ENCODE measurements around the gene EGR1.

GRCh38 chr5:138467711-138468132, 2.4 kb downstream of the EGR1 start:
- TF ChIP-seq REST (IDR thresholded peaks at IDR 0.05; ENCODE audit: low read depth, low read length) = no peak
- TF ChIP-seq CTCF (IDR thresholded peaks at IDR 0.05) = no peak
- TF ChIP-seq POLR2AphosphoS5 (IDR thresholded peaks at IDR 0.05; ENCODE audit: low read depth, low read length) = no peak
- TF ChIP-seq MXI1 (IDR thresholded peaks at IDR 0.05; ENCODE audit: low read depth, low read length) = no peak
- no peak for TF ChIP-seq RCOR1 (IDR thresholded peaks at IDR 0.05; ENCODE audit: low read length)
- no peak for TF ChIP-seq GATA2 (CRISPR knock-in tag; IDR thresholded peaks at IDR 0.05)
- TF ChIP-seq FOSL2 (IDR thresholded peaks at IDR 0.05; ENCODE audit: borderline replicate concordance, low read depth) = no peak
- no peak for TF ChIP-seq MAX (IDR thresholded peaks at IDR 0.05; ENCODE audit: low read depth)
- TF ChIP-seq CHD2 (IDR thresholded peaks at IDR 0.05; ENCODE audit: low read length, partially characterized antibody) = no peak
- no peak for TF ChIP-seq RFX5 (IDR thresholded peaks at IDR 0.05; ENCODE audit: low read length)
- no peak for TF ChIP-seq SIN3A (IDR thresholded peaks at IDR 0.05; ENCODE audit: borderline replicate concordance, low read depth, low read length)
- TF ChIP-seq RAD21 (IDR thresholded peaks at IDR 0.05; ENCODE audit: low read length) = no peak
- no peak for TF ChIP-seq TEAD4 (IDR thresholded peaks at IDR 0.05; ENCODE audit: borderline replicate concordance, insufficient read depth)
- no peak for TF ChIP-seq YY1 (IDR thresholded peaks at IDR 0.05; ENCODE audit: low read depth)
